Measurements from ENCODE around the gene RAC3.
A peak's percentile ranks its signal among the peaks of the same experiment; 100 is the strongest.

The RAC3 gene

GRCh38 chr17:82018989-82019689 is 12.3 kb upstream of the RAC3 start:
- H3K27ac ChIP-seq (replicated peaks; ENCODE audit: low read length): no peak overlapping the region
- no CpG with 5 or more reads among the region's 33 CpGs for WGBS, 2 donors (ENCODE audit: extremely low coverage in 2 of 2, insufficient read length in 2 of 2, insufficient replicate concordance in 1 of 2)
- H3K14ac ChIP-seq (ENCODE audit: low read length): no peak overlapping the region
- H3K79me1 ChIP-seq (ENCODE audit: low read depth, low read length): peaks cover 26% of the 10 kb centered on the region
- no peak overlapping the region for H2BK12ac ChIP-seq (ENCODE audit: low read length)
- peak overlapping the region; percentile 10 for H3K4ac ChIP-seq (ENCODE audit: low read length)
- H2BK15ac ChIP-seq (ENCODE audit: low read length): no peak overlapping the region
- DNase-seq (ENCODE audit: low spot score): no peak
- no peaks in the 10 kb centered on the region for H3K27me3 ChIP-seq (ENCODE audit: control insufficient read depth in 3 of 3, insufficient read depth in 3 of 3, low read depth in 1 of 3, low read length in 3 of 3)
- no peak overlapping the region for H3K4me2 ChIP-seq (ENCODE audit: insufficient read depth, low read length, poor library complexity, severe bottlenecking)
- H4K8ac ChIP-seq (ENCODE audit: low read depth, low read length): no peak overlapping the region
- H4K91ac ChIP-seq (ENCODE audit: low read depth, low read length, poor library complexity): no peak overlapping the region
- peak overlapping the region; percentile 53 for H2AK5ac ChIP-seq (ENCODE audit: low read depth, low read length)
- H2BK120ac ChIP-seq (ENCODE audit: low read depth, low read length): peak overlapping the region; percentile 61
- no peak overlapping the region for H3K4me3 ChIP-seq (ENCODE audit: low read length in 2 of 2)
- H3K9me3 ChIP-seq (replicated peaks in 1 of 2; ENCODE audit: control insufficient read depth in 2 of 2, insufficient read depth in 1 of 2, low read depth in 1 of 2, low read length in 2 of 2): no peaks in the 10 kb centered on the region
- H2AFZ ChIP-seq (ENCODE audit: low read length): no peak overlapping the region
- H2BK5ac ChIP-seq (ENCODE audit: low read length): no peak overlapping the region
- peak overlapping the region; percentile 21 for H3K9ac ChIP-seq (ENCODE audit: low read depth, low read length, poor library complexity)
- H3K4me1 ChIP-seq (ENCODE audit: control insufficient read depth in 2 of 2, insufficient read depth in 1 of 2, low read depth in 1 of 2, low read length in 2 of 2): peaks cover 8 to 16% of the 10 kb centered on the region in 2 donors
- H3K36me3 ChIP-seq (replicated peaks in 1 of 2; ENCODE audit: control insufficient read depth in 2 of 2, insufficient read depth in 2 of 2, low read length in 2 of 2): peaks cover 6 to 27% of the 10 kb centered on the region in 2 donors
- peak overlapping the region; percentile 55 for H3K23ac ChIP-seq (ENCODE audit: low read depth, low read length, poor library complexity)
- H3K18ac ChIP-seq (ENCODE audit: low read length): no peak overlapping the region

DNA sequence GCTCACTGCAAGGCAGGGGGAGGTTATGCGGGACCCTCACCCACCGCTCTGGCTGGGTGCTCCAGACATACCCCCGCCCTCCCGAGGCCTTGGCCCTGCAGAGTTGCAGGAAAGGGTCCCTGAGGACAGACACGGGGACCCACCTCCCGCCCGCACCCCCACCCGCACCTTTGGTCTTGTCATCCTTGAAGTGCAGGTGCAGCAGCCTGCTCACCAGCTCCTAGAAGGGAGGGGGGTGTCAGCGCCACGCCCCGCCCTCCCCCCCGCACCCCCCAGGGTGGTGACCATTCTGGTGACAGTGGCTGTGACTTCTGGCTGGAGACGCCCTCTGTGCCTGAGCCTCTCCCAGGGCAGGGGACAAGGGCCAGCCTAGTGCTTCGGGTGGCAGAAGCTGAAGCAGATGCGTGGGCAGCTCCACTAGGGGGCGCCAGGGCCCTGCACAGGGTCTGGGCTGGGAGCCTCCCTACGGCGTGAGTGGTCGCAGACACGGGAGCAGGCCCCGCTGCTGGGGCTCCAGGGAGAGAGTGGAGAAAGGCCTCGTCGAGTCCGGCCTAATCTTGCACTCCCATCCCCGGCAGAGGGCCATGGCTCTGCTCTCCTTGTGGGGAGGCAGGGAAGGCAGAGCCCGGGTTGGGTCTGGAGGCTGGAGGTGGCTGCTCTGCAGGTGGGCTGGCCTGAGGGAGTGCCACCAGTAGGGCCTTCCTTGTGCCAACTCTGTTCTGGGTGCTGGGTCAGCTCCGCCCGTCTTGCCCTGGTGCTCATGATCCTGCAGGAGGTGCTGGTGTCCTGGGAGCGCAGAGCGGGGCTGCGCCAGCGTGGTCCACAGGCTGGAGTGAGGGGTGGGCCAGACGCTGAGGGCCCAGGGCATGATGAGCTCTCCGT is 11.5 kb upstream of the RAC3 start:
- Histone ChIP-seq H3K79me1 (ENCODE audit: low read depth, low read length) (peaks cover 27% of the 10 kb centered on the region), H3K27me3 (ENCODE audit: control insufficient read depth in 3 of 3, insufficient read depth in 3 of 3, low read depth in 1 of 3, low read length in 3 of 3) (no peaks in the 10 kb centered on the region), H2BK15ac (ENCODE audit: low read length) (peak overlapping the region; percentile 9), H3K4me3 (ENCODE audit: low read length in 2 of 2) (peak overlapping the region in 1 of 2 donors; percentile 9), H3K36me3 (replicated peaks in 1 of 2; ENCODE audit: control insufficient read depth in 2 of 2, insufficient read depth in 2 of 2, low read length in 2 of 2) (peaks cover 6 to 28% of the 10 kb centered on the region in 2 donors), H2AK5ac (ENCODE audit: low read depth, low read length) (peak overlapping the region; percentile 88), H3K4me2 (ENCODE audit: insufficient read depth, low read length, poor library complexity, severe bottlenecking) (no peak overlapping the region), H2BK12ac (ENCODE audit: low read length) (no peak overlapping the region), H3K4ac (ENCODE audit: low read length) (peak overlapping the region; percentile 10), H3K23ac (ENCODE audit: low read depth, low read length, poor library complexity) (no peak overlapping the region), H3K9me3 (replicated peaks in 1 of 2; ENCODE audit: control insufficient read depth in 2 of 2, insufficient read depth in 1 of 2, low read depth in 1 of 2, low read length in 2 of 2) (no peaks in the 10 kb centered on the region), H2BK120ac (ENCODE audit: low read depth, low read length) (no peak overlapping the region), H2BK5ac (ENCODE audit: low read length) (peak overlapping the region; percentile 84), H4K91ac (ENCODE audit: low read depth, low read length, poor library complexity) (no peak overlapping the region), H3K27ac (replicated peaks; ENCODE audit: low read length) (peak overlapping the region; percentile 22), H3K4me1 (ENCODE audit: control insufficient read depth in 2 of 2, insufficient read depth in 1 of 2, low read depth in 1 of 2, low read length in 2 of 2) (peaks cover 9 to 19% of the 10 kb centered on the region in 2 donors), H3K9ac (ENCODE audit: low read depth, low read length, poor library complexity) (peak overlapping the region; percentile 77), H3K18ac (ENCODE audit: low read length) (peak overlapping the region; percentile 44), H2AFZ (ENCODE audit: low read length) (no peak overlapping the region), H4K8ac (ENCODE audit: low read depth, low read length) (no peak overlapping the region), H3K14ac (ENCODE audit: low read length) (no peak overlapping the region)
- DNase-seq (ENCODE audit: low spot score): peak; percentile 56
- WGBS, 2 donors (ENCODE audit: extremely low coverage in 2 of 2, insufficient read length in 2 of 2, insufficient replicate concordance in 1 of 2): no CpG with 5 or more reads among the region's 34 CpGs

DNA sequence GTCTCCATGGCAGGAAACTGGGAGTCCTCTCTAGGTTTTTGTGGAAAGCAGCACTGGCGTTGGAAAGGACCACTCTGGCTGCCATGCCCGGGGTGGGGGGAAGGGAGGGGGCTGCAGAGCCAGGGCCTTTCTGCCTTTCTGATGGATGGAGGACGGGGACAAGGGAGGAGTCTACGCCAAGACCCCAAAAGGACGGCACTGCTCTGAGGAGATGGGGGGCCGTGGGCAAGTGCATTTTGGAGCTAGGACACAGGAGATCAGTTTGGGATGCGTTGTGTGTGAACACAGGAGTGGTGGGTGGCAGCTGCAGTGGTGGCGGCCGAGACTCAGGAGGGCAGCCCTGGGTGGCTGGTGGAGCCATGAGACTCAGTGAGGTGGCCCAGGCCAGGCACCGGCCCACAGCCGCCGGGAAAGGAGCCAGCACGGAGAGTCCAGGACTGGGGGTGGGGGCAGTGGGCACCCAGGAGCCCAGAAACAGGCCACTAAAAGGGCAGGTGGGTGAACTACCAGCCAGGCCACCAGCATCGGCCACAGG is 10.8 kb upstream of the RAC3 start:
- H2BK15ac ChIP-seq (ENCODE audit: low read length): no peak overlapping the region
- H3K27ac ChIP-seq (replicated peaks; ENCODE audit: low read length): peak overlapping the region; percentile 22
- H3K9ac ChIP-seq (ENCODE audit: low read depth, low read length, poor library complexity): no peak overlapping the region
- WGBS, 2 donors (ENCODE audit: extremely low coverage in 2 of 2, insufficient read length in 2 of 2, insufficient replicate concordance in 1 of 2): no CpG with 5 or more reads among the region's 14 CpGs
- peak overlapping the region in 1 of 2 donors; percentile 81 for H3K4me3 ChIP-seq (ENCODE audit: low read length in 2 of 2)
- no peak overlapping the region for H3K4me2 ChIP-seq (ENCODE audit: insufficient read depth, low read length, poor library complexity, severe bottlenecking)
- peaks cover 9 to 19% of the 10 kb centered on the region in 2 donors for H3K4me1 ChIP-seq (ENCODE audit: control insufficient read depth in 2 of 2, insufficient read depth in 1 of 2, low read depth in 1 of 2, low read length in 2 of 2)
- H2AFZ ChIP-seq (ENCODE audit: low read length): no peak overlapping the region
- H3K36me3 ChIP-seq (replicated peaks in 1 of 2; ENCODE audit: control insufficient read depth in 2 of 2, insufficient read depth in 2 of 2, low read length in 2 of 2): peaks cover 8 to 33% of the 10 kb centered on the region in 2 donors
- no peak overlapping the region for H4K91ac ChIP-seq (ENCODE audit: low read depth, low read length, poor library complexity)
- no peak overlapping the region for H3K14ac ChIP-seq (ENCODE audit: low read length)
- DNase-seq (ENCODE audit: low spot score): no peak
- H3K27me3 ChIP-seq (ENCODE audit: control insufficient read depth in 3 of 3, insufficient read depth in 3 of 3, low read depth in 1 of 3, low read length in 3 of 3): no peaks in the 10 kb centered on the region
- H3K18ac ChIP-seq (ENCODE audit: low read length): no peak overlapping the region
- H3K4ac ChIP-seq (ENCODE audit: low read length): no peak overlapping the region
- H2AK5ac ChIP-seq (ENCODE audit: low read depth, low read length): peak overlapping the region; percentile 88
- H3K23ac ChIP-seq (ENCODE audit: low read depth, low read length, poor library complexity): no peak overlapping the region
- no peaks in the 10 kb centered on the region for H3K9me3 ChIP-seq (replicated peaks in 1 of 2; ENCODE audit: control insufficient read depth in 2 of 2, insufficient read depth in 1 of 2, low read depth in 1 of 2, low read length in 2 of 2)
- H4K8ac ChIP-seq (ENCODE audit: low read depth, low read length): no peak overlapping the region
- no peak overlapping the region for H2BK120ac ChIP-seq (ENCODE audit: low read depth, low read length)
- peaks cover 27% of the 10 kb centered on the region for H3K79me1 ChIP-seq (ENCODE audit: low read depth, low read length)
- H2BK12ac ChIP-seq (ENCODE audit: low read length): no peak overlapping the region
- H2BK5ac ChIP-seq (ENCODE audit: low read length): peak overlapping the region; percentile 84
